DND-41 (cell line): Measurements from ENCODE around the gene SLC35A4.

ENCODE experiments used
- ATAC-seq: fragments of 200-7000 bp; cut with Tn5 transposase; 3 replicates; pipeline ENCODE4 v1.9.1; 2021; ENCODE audit warnings: low read depth; ENCODE audit not compliant: insufficient read depth
- DNase-seq: peaks from one replicate; pipeline ENCODE4 v3.0.0-alpha.2; 2020
- H2AFZ ChIP-seq: 2 replicates; pipeline ENCODE4 v1.6.0; 2012; ENCODE audit warnings: low read depth, low read length
- H3K27ac ChIP-seq: 2 replicates; pipeline ENCODE4 v1.5.1; 2012; ENCODE audit warnings: low read length, inconsistent platforms
- H3K27me3 ChIP-seq: fragments of 200-600 bp; sonication (generic); 2 replicates; pipeline ENCODE4 v1.6.0; 2012; ENCODE audit warnings: low read length, mild to moderate bottlenecking, inconsistent platforms; ENCODE audit not compliant: insufficient read depth, poor library complexity
- H3K36me3 ChIP-seq: 2 replicates; pipeline ENCODE4 v1.5.1; 2012; ENCODE audit warnings: low read length, inconsistent platforms; ENCODE audit not compliant: insufficient read depth
- H3K4me1 ChIP-seq: 2 replicates; pipeline ENCODE4 v1.5.1; 2012; ENCODE audit warnings: mild to moderate bottlenecking, low read length; ENCODE audit not compliant: insufficient read depth
- H3K4me2 ChIP-seq: 2 replicates; pipeline ENCODE4 v1.6.0; 2012; ENCODE audit warnings: mild to moderate bottlenecking, moderate library complexity, low read length, inconsistent platforms; ENCODE audit not compliant: insufficient read depth
- H3K4me3 ChIP-seq, 2 experiments: fragments of 200-600 bp in 1 of 2; shearing (Covaris generic) in 1 of 2; 2 replicates each; pipeline ENCODE4 v1.5.1; 2012 to 2016; ENCODE audit warnings: inconsistent platforms in 2 of 2, low read length in 2 of 2, mild to moderate bottlenecking in 2 of 2, low read depth in 1 of 2, moderate library complexity in 1 of 2
- H3K79me2 ChIP-seq: 2 replicates; pipeline ENCODE4 v1.6.0; 2012; ENCODE audit warnings: low read length, inconsistent platforms; ENCODE audit not compliant: insufficient read depth
- H3K9ac ChIP-seq: 2 replicates; pipeline ENCODE4 v1.6.0; 2012; ENCODE audit warnings: low read depth, mild to moderate bottlenecking, inconsistent platforms, low read length, moderate library complexity
- H3K9me3 ChIP-seq: 2 replicates; pipeline ENCODE4 v1.5.1; 2012; ENCODE audit warnings: low read length, moderate library complexity, mild to moderate bottlenecking, inconsistent platforms; ENCODE audit not compliant: insufficient read depth, severe bottlenecking
- H4K20me1 ChIP-seq: 2 replicates; pipeline ENCODE4 v1.6.0; 2012; ENCODE audit warnings: low read length; ENCODE audit not compliant: insufficient read depth
- EZH2 ChIP-seq: IDR thresholded peaks from 3 replicates; pipeline ENCODE4 v1.6.1; 2012; ENCODE audit warnings: borderline replicate concordance, low read depth, mild to moderate bottlenecking, moderate library complexity, low read length, inconsistent platforms; ENCODE audit not compliant: severe bottlenecking
- TF ChIP-seq, protein P1 (sequence below): IDR thresholded peaks from 2 replicates; pipeline ENCODE4 v1.5.1; 2012; ENCODE audit warnings: borderline replicate concordance, low read length, moderate library complexity, mild to moderate bottlenecking; ENCODE audit not compliant: poor library complexity, severe bottlenecking; ENCODE audit errors: extremely low read depth

The SLC35A4 gene

DNA sequence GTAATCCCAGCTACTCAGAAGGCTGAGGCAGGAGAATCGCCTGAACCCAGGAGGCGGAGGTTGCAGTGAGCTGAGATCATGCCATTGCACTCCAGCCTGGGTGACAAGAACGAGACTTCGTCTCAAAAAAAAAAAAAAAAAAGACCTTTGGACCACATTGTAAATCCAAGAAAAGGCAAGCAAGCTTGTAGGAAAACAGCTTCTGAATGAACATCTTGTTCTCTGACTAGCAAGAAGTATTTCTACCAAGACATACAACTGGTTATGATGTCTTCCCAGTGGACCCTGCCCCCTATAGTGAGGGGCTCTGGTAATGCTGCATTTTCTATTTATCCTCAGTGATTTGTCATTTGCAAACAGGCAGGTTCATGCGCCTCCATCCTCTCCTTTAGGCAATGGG, 21.7 kb upstream of the SLC35A4 start:
- ATAC-seq (no peak), DNase-seq (no peak)
- Histone ChIP-seq H3K9ac (no peak overlapping the region), H3K36me3 (peaks cover 65% of the 10 kb centered on the region), H3K27me3 (no peaks in the 10 kb centered on the region), H3K9me3 (no peaks in the 10 kb centered on the region), H3K4me1 (peaks cover 13% of the 10 kb centered on the region), H3K27ac (no peak overlapping the region), H3K4me2 (no peak overlapping the region), H4K20me1 (no peaks in the 10 kb centered on the region), H3K79me2 (no peaks in the 10 kb centered on the region), H2AFZ (no peak overlapping the region), H3K4me3 (no peak overlapping the region)
- no peak for TF ChIP-seq EZH2
- TF ChIP-seq, protein P1, sequence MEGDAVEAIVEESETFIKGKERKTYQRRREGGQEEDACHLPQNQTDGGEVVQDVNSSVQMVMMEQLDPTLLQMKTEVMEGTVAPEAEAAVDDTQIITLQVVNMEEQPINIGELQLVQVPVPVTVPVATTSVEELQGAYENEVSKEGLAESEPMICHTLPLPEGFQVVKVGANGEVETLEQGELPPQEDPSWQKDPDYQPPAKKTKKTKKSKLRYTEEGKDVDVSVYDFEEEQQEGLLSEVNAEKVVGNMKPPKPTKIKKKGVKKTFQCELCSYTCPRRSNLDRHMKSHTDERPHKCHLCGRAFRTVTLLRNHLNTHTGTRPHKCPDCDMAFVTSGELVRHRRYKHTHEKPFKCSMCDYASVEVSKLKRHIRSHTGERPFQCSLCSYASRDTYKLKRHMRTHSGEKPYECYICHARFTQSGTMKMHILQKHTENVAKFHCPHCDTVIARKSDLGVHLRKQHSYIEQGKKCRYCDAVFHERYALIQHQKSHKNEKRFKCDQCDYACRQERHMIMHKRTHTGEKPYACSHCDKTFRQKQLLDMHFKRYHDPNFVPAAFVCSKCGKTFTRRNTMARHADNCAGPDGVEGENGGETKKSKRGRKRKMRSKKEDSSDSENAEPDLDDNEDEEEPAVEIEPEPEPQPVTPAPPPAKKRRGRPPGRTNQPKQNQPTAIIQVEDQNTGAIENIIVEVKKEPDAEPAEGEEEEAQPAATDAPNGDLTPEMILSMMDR = no peak

DNA sequence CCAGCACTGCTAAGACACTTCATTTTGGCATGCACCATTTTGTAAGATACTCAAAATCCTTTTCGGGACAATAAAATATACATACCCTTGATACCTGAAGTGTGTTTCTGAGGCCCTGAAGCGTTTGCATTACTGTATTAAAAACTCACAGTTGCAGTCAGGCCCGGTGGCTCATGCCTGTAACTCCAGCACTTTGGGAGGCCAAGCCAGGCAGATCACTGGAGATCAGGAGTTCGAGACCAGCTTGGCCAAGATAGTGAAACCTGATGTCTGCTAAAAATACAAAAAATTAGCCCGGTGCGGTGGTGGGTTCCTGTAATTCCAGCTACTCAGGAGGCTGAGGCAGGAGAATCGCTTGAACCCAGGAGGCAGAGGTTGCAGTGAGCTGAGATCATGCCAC, 19.6 kb upstream of the SLC35A4 start:
- Histone ChIP-seq H3K9me3 (no peaks in the 10 kb centered on the region), H2AFZ (no peak overlapping the region), H3K79me2 (no peaks in the 10 kb centered on the region), H3K27ac (no peak overlapping the region), H3K4me1 (peaks cover 33% of the 10 kb centered on the region), H4K20me1 (peaks cover 4% of the 10 kb centered on the region; the same call in 1 of the 2 replicates), H3K4me2 (no peak overlapping the region), H3K4me3 (no peak overlapping the region), H3K9ac (no peak overlapping the region), H3K36me3 (peaks cover 60% of the 10 kb centered on the region), H3K27me3 (no peaks in the 10 kb centered on the region)
- TF ChIP-seq, protein P1 = no peak
- TF ChIP-seq EZH2 = no peak
- DNase-seq = no peak
- ATAC-seq = no peak

DNA sequence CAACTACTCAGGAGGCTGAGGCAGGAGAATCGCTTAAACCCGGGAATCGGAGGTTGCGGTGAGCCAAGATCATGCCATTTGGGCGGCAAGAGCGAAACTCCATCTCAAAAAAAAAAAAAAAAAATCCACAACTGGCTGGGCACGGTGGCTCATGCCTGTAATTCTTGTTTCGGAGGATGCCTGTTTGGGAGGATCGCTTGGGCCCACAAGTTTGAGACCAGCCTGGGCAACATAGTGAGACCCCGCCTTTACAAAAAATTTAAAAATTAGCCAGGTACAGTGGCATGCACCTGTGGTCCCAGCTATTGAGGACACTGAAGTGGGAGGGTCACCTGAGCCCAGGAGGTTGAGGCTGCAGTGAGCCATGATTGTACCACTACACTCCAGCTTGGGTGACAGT, 19.0 kb upstream of the SLC35A4 start:
- H3K9ac ChIP-seq = no peak overlapping the region
- H3K36me3 ChIP-seq = peaks cover 60% of the 10 kb centered on the region

More for the DNA sequence above, 19.0 kb upstream of the SLC35A4 start:
- ATAC-seq (no peak), DNase-seq (no peak)
- H4K20me1 ChIP-seq = peaks cover 4% of the 10 kb centered on the region; the same call in 1 of the 2 replicates
- peaks cover 3% of the 10 kb centered on the region; the same call in 1 of the 2 replicates for H3K79me2 ChIP-seq
- H3K27me3 ChIP-seq = no peaks in the 10 kb centered on the region
- H3K4me2 ChIP-seq = no peak overlapping the region
- H3K4me1 ChIP-seq = peaks cover 33% of the 10 kb centered on the region
- H3K9me3 ChIP-seq = no peaks in the 10 kb centered on the region
- TF ChIP-seq, protein P1 = no peak
- no peak for TF ChIP-seq EZH2
- no peak overlapping the region for H3K27ac ChIP-seq
- H3K4me3 ChIP-seq = no peak overlapping the region
- H2AFZ ChIP-seq = no peak overlapping the region
